Measurements from ENCODE around the gene HOXC12. TPM values are rescaled to one million over a fixed set of nuclear protein-coding genes. Genes with fewer than 3 reads are reported as not detected.

Gene HOXC12
- total and polyA plus RNA-seq, 2 donors: 0.04 TPM; not detected in 1

GRCh38 chr12:53968214-53969127, 13.8 kb downstream of the HOXC12 start:
- DNase-seq (ENCODE audit: extremely low spot score): no peak
- H3K27ac ChIP-seq (ENCODE audit: low read depth): peak overlapping the region; percentile 28

GRCh38 chr12:53969588-53970259, 15.0 kb downstream of the HOXC12 start:
- H3K4me1 ChIP-seq (ENCODE audit: insufficient read depth): peaks cover 1% of the 10 kb centered on the region
- no peaks in the 10 kb centered on the region for H3K36me3 ChIP-seq (ENCODE audit: insufficient read depth)
- H3K4me3 ChIP-seq (ENCODE audit: low read depth, low read length): no peak overlapping the region
- DNase-seq (ENCODE audit: extremely low spot score): no peak
- H3K27ac ChIP-seq (ENCODE audit: low read depth): no peak overlapping the region
- 51% methylated on average over 12 of the region's 12 CpGs for WGBS

More at GRCh38 chr12:53968214-53969127, 13.8 kb downstream of the HOXC12 start:
- 41% methylated on average over 24 of the region's 24 CpGs for WGBS
- Histone ChIP-seq H3K4me3 (ENCODE audit: low read depth, low read length) (no peak overlapping the region), H3K4me1 (ENCODE audit: insufficient read depth) (no peaks in the 10 kb centered on the region), H3K36me3 (ENCODE audit: insufficient read depth) (no peaks in the 10 kb centered on the region)

GRCh38 chr12:53970451-53970850, 15.7 kb downstream of the HOXC12 start:
- 81% methylated on average over 4 of the region's 4 CpGs for WGBS
- Histone ChIP-seq H3K4me3 (ENCODE audit: low read depth, low read length) (no peak overlapping the region), H3K27ac (ENCODE audit: low read depth) (no peak overlapping the region), H3K36me3 (ENCODE audit: insufficient read depth) (no peaks in the 10 kb centered on the region), H3K4me1 (ENCODE audit: insufficient read depth) (peaks cover 3% of the 10 kb centered on the region)
- DNase-seq (ENCODE audit: extremely low spot score): no peak

GRCh38 chr12:53971129-53971528, 16.4 kb downstream of the HOXC12 start:
- H3K27ac ChIP-seq (ENCODE audit: low read depth): no peak overlapping the region
- H3K4me1 ChIP-seq (ENCODE audit: insufficient read depth): peaks cover 3% of the 10 kb centered on the region
- no peaks in the 10 kb centered on the region for H3K36me3 ChIP-seq (ENCODE audit: insufficient read depth)
- WGBS: 94% methylated on average over 3 of the region's 3 CpGs
- DNase-seq (ENCODE audit: extremely low spot score): no peak
- H3K4me3 ChIP-seq (ENCODE audit: low read depth, low read length): no peak overlapping the region

GRCh38 chr12:53971686-53972085, 17.0 kb downstream of the HOXC12 start:
- DNase-seq (ENCODE audit: extremely low spot score): no peak
- no peak overlapping the region for H3K27ac ChIP-seq (ENCODE audit: low read depth)
- peaks cover 3% of the 10 kb centered on the region for H3K4me1 ChIP-seq (ENCODE audit: insufficient read depth)
- WGBS: 96% methylated on average over 2 of the region's 2 CpGs
- H3K4me3 ChIP-seq (ENCODE audit: low read depth, low read length): no peak overlapping the region
- H3K36me3 ChIP-seq (ENCODE audit: insufficient read depth): no peaks in the 10 kb centered on the region

GRCh38 chr12:53972152-53972702, 17.5 kb downstream of the HOXC12 start:
- WGBS: 70% methylated on average over 9 of the region's 9 CpGs
- H3K4me3 ChIP-seq (ENCODE audit: low read depth, low read length): no peak overlapping the region

GRCh38 chr12:53972722-53973235, 18.1 kb downstream of the HOXC12 start, which contains the start of gene HOXC11:
Gene HOXC11 (plus strand): TSS chr12:53973126. CDS start chr12:53973242, 116 bp downstream.
- no peaks in the 10 kb centered on the region for H3K36me3 ChIP-seq (ENCODE audit: insufficient read depth)
- peaks cover 3% of the 10 kb centered on the region for H3K4me1 ChIP-seq (ENCODE audit: insufficient read depth)
- WGBS: 21% methylated on average over 21 of the region's 21 CpGs
- DNase-seq (ENCODE audit: extremely low spot score): no peak
- peak within 1 kb of the TSS; percentile 42 for H3K4me3 ChIP-seq (ENCODE audit: low read depth, low read length)
- H3K27ac ChIP-seq (ENCODE audit: low read depth): no peak within 1 kb of the TSS

More at GRCh38 chr12:53972152-53972702, 17.5 kb downstream of the HOXC12 start:
- no peak for DNase-seq (ENCODE audit: extremely low spot score)
- no peak overlapping the region for H3K27ac ChIP-seq (ENCODE audit: low read depth)
- no peaks in the 10 kb centered on the region for H3K36me3 ChIP-seq (ENCODE audit: insufficient read depth)
- H3K4me1 ChIP-seq (ENCODE audit: insufficient read depth): peaks cover 3% of the 10 kb centered on the region

- no peak for DNase-seq (ENCODE audit: extremely low spot score)
- H3K36me3 ChIP-seq (ENCODE audit: insufficient read depth): no peaks in the 10 kb centered on the region
- H3K27ac ChIP-seq (ENCODE audit: low read depth): no peak overlapping the region
- peak overlapping the region; percentile 42 for H3K4me3 ChIP-seq (ENCODE audit: low read depth, low read length)
- WGBS: 2% methylated on average over 71 of the region's 71 CpGs
- H3K4me1 ChIP-seq (ENCODE audit: insufficient read depth): peaks cover 3% of the 10 kb centered on the region
These were observed 18.7 kb downstream of the HOXC12 start for GRCh38 chr12:53973236-53974042.

- DNase-seq (ENCODE audit: extremely low spot score): no peak
- WGBS: 2% methylated on average over 63 of the region's 63 CpGs
- Histone ChIP-seq H3K36me3 (ENCODE audit: insufficient read depth) (no peaks in the 10 kb centered on the region), H3K4me3 (ENCODE audit: low read depth, low read length) (peak within 1 kb of the TSS; percentile 42), H3K4me1 (ENCODE audit: insufficient read depth) (peaks cover 3% of the 10 kb centered on the region), H3K27ac (ENCODE audit: low read depth) (no peak within 1 kb of the TSS)
These were observed 19.7 kb downstream of the HOXC12 start, which contains the start of gene HOTAIR for GRCh38 chr12:53974084-53975063. Gene HOTAIR (minus strand): TSS chr12:53974954.

- 6% methylated on average over 25 of the region's 25 CpGs for WGBS
- no peaks in the 10 kb centered on the region for H3K36me3 ChIP-seq (ENCODE audit: insufficient read depth)
- no peak overlapping the region for H3K27ac ChIP-seq (ENCODE audit: low read depth)
- peaks cover 3% of the 10 kb centered on the region for H3K4me1 ChIP-seq (ENCODE audit: insufficient read depth)
- peak overlapping the region; percentile 42 for H3K4me3 ChIP-seq (ENCODE audit: low read depth, low read length)
- DNase-seq (ENCODE audit: extremely low spot score): no peak
These were observed 20.4 kb downstream of the HOXC12 start for GRCh38 chr12:53975064-53975471.

- no peak overlapping the region for H3K27ac ChIP-seq (ENCODE audit: low read depth)
- no peak for DNase-seq (ENCODE audit: extremely low spot score)
- peaks cover 3% of the 10 kb centered on the region for H3K4me1 ChIP-seq (ENCODE audit: insufficient read depth)
- 48% methylated on average over 31 of the region's 31 CpGs for WGBS
- H3K4me3 ChIP-seq (ENCODE audit: low read depth, low read length): peak overlapping the region; percentile 42
- no peaks in the 10 kb centered on the region for H3K36me3 ChIP-seq (ENCODE audit: insufficient read depth)
These were observed 20.9 kb downstream of the HOXC12 start for GRCh38 chr12:53975479-53976152.
